WTC11 (cell line): ENCODE data around the gene CASP8. TPM values are rescaled to one million over a fixed set of nuclear protein-coding genes. Genes with fewer than 3 reads are reported as not detected.

Experiments
- ATAC-seq: fragments of 200-7000 bp; cut with Tn5 transposase; 2 replicates; pipeline ENCODE4 v1.10.0; 2021; ENCODE audit warnings: mild to moderate bottlenecking, moderate library complexity
- CTCF ChIA-PET: fragments of 300-600 bp; sonication (Branson Sonifier 250); formaldehyde crosslinking; loops from one replicate; lab custom pipeline; 2021; ENCODE audit warnings: antibody characterized with exemption; lab: Charles Lee
- POLR2A ChIA-PET: fragments of 350-600 bp; sonication (Branson Sonifier 250); formaldehyde crosslinking; loops from one replicate; lab custom pipeline; 2021; ENCODE audit warnings: antibody characterized with exemption; lab: Charles Lee
- DNase-seq: peaks from one replicate; pipeline ENCODE4 v3.0.0; 2021; ENCODE audit warnings: low spot score
- H3K27ac Mint-ChIP-seq: 2 replicates; pipeline ENCODE4 v1.8.0; 2021; ENCODE audit warnings: mixed read lengths
- H3K27me3 Mint-ChIP-seq: 2 replicates; pipeline ENCODE4 v1.8.0; 2021; ENCODE audit warnings: low read depth, mild to moderate bottlenecking, moderate library complexity, mixed read lengths
- H3K36me3 Mint-ChIP-seq: 2 replicates; pipeline ENCODE4 v1.8.0; 2021; ENCODE audit warnings: mixed read lengths
- H3K4me1 Mint-ChIP-seq: 2 replicates; pipeline ENCODE4 v1.8.0; 2022; ENCODE audit warnings: mixed read lengths
- H3K4me3 Mint-ChIP-seq: 2 replicates; pipeline ENCODE4 v1.8.0; 2021; ENCODE audit warnings: mild to moderate bottlenecking, moderate library complexity, mixed read lengths
- H3K9me3 Mint-ChIP-seq: 2 replicates; pipeline ENCODE4 v1.8.0; 2021; ENCODE audit warnings: mixed read lengths
- ARID4B ChIP-seq: sonication (generic); formaldehyde crosslinking; IDR thresholded peaks from 2 replicates; pipeline ENCODE4 v1.8.0; 2023; ENCODE audit warnings: missing genetic modification reagents, mild to moderate bottlenecking, borderline replicate concordance
- EMX1 ChIP-seq: fragments of 250-450 bp; sonication (Bioruptor Pico); IDR thresholded peaks from 2 replicates; pipeline ENCODE4 v1.8.0; 2021; ENCODE audit warnings: mild to moderate bottlenecking
- FOXP1 ChIP-seq: sonication (generic); formaldehyde crosslinking; IDR thresholded peaks from 2 replicates; pipeline ENCODE4 v1.8.0; 2022; ENCODE audit warnings: missing genetic modification reagents, mild to moderate bottlenecking, moderate library complexity, borderline replicate concordance
- IRF2 ChIP-seq: sonication (generic); formaldehyde crosslinking; IDR thresholded peaks from 2 replicates; pipeline ENCODE4 v1.8.0; 2022; ENCODE audit warnings: low read depth, missing genetic modification reagents, borderline replicate concordance
- KAT7 ChIP-seq: sonication (generic); formaldehyde crosslinking; IDR thresholded peaks from 2 replicates; pipeline ENCODE4 v1.8.1; 2023; ENCODE audit warnings: missing genetic modification reagents, mild to moderate bottlenecking, borderline replicate concordance
- NFE2L1 ChIP-seq: sonication (generic); formaldehyde crosslinking; IDR thresholded peaks from 2 replicates; pipeline ENCODE4 v1.8.1; 2023; ENCODE audit warnings: missing genetic modification reagents
- PRDM15 ChIP-seq: sonication (generic); formaldehyde crosslinking; IDR thresholded peaks from 2 replicates; pipeline ENCODE4 v1.8.0; 2022; ENCODE audit warnings: missing genetic modification reagents
- STAT6 ChIP-seq: sonication (generic); formaldehyde crosslinking; conservative IDR thresholded peaks from 2 replicates; pipeline ENCODE4 v1.8.1; 2023; ENCODE audit warnings: mild to moderate bottlenecking, low read depth, missing genetic modification reagents, moderate library complexity
- TP53 ChIP-seq: sonication (generic); formaldehyde crosslinking; IDR thresholded peaks from 2 replicates; pipeline ENCODE4 v1.8.1; 2023; ENCODE audit warnings: mild to moderate bottlenecking, missing genetic modification reagents
- USF1 ChIP-seq: sonication (generic); formaldehyde crosslinking; IDR thresholded peaks from 2 replicates; pipeline ENCODE4 v1.8.0; 2022; ENCODE audit warnings: mild to moderate bottlenecking, missing genetic modification reagents
- ZNF121 ChIP-seq: sonication (generic); formaldehyde crosslinking; IDR thresholded peaks from 2 replicates; pipeline ENCODE4 v1.8.0; 2023; ENCODE audit warnings: missing genetic modification reagents
- ZNF138 ChIP-seq: sonication (generic); formaldehyde crosslinking; conservative IDR thresholded peaks from 2 replicates; pipeline ENCODE4 v1.8.1; 2022; ENCODE audit warnings: mild to moderate bottlenecking, moderate library complexity, missing genetic modification reagents
- ZNF396 ChIP-seq: fragments of 250-450 bp; sonication (Bioruptor Pico); IDR thresholded peaks from 2 replicates; pipeline ENCODE4 v1.8.0; 2021; ENCODE audit warnings: mild to moderate bottlenecking, moderate library complexity, borderline replicate concordance
- ZNF671 ChIP-seq: fragments of 250-450 bp; sonication (Bioruptor Pico); IDR thresholded peaks from 2 replicates; pipeline ENCODE4 v1.8.0; 2021; ENCODE audit warnings: mild to moderate bottlenecking
- total RNA-seq: library from RNA; stranded (reverse); gene quantifications from 3 replicates; pipeline ENCODE4 v1.2.3, GENCODE V29; 2021
- TF ChIP-seq, protein P1 (sequence below): sonication (generic); formaldehyde crosslinking; IDR thresholded peaks from 2 replicates; pipeline ENCODE4 v1.8.1; 2023; ENCODE audit warnings: mild to moderate bottlenecking, missing genetic modification reagents
- TF ChIP-seq, protein P2 (sequence below): sonication (generic); formaldehyde crosslinking; IDR thresholded peaks from 2 replicates; pipeline ENCODE4 v1.8.0; 2023; ENCODE audit warnings: mild to moderate bottlenecking, missing genetic modification reagents

The CASP8 gene
- total RNA-seq, 1 experiment from 2014 or later, result 4.4 TPM

DNA sequence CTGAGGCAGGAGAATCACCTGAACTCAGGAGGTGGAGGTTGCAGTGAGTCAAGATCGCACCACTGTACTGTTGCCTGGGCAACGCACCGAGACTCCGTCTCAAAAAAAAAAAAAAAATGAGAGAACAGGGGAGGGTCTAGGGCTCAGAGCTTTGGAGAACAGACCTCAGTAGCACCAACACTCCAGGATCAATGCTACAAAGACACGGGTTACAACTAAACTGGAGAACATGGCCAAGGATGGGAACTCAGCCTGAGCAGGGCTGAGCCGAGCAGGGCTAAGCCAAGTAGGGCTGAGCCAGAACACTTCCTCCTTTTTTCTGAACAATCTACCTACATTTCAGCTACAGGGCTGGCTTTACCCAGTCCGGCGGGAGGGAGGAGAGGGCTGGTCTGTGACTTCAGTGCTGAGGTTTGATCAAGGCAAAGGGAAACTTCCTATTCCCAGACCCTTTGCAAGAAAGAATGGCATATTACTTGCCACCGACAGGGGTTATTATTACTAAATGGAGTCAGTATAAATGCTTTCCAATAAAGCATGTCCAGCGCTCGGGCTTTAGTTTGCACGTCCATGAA, 2.9 kb upstream of the CASP8 start:
- ATAC-seq (peak; percentile 15), DNase-seq (no peak)
- TF ChIP-seq STAT6 (CRISPR knock-in tag) (no peak), EMX1 (CRISPR knock-in tag) (no peak), USF1 (CRISPR knock-in tag) (no peak), TP53 (CRISPR knock-in tag) (no peak), KAT7 (CRISPR knock-in tag) (no peak)
- TF ChIP-seq, protein P1, sequence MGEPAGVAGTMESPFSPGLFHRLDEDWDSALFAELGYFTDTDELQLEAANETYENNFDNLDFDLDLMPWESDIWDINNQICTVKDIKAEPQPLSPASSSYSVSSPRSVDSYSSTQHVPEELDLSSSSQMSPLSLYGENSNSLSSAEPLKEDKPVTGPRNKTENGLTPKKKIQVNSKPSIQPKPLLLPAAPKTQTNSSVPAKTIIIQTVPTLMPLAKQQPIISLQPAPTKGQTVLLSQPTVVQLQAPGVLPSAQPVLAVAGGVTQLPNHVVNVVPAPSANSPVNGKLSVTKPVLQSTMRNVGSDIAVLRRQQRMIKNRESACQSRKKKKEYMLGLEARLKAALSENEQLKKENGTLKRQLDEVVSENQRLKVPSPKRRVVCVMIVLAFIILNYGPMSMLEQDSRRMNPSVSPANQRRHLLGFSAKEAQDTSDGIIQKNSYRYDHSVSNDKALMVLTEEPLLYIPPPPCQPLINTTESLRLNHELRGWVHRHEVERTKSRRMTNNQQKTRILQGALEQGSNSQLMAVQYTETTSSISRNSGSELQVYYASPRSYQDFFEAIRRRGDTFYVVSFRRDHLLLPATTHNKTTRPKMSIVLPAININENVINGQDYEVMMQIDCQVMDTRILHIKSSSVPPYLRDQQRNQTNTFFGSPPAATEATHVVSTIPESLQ (CRISPR knock-in tag), result no peak
- CTCF ChIA-PET, result interaction anchor here (1.4 kb wide), 1 partner anchor 24 kb away, joined by 3 read pairs; no protein-coding TSS in a partner anchor
- Mint-ChIP-seq H3K27me3 (no peaks in the 10 kb centered on the region), H3K27ac (peak overlapping the region; percentile 47; the same call in 1 of the 2 replicates), H3K9me3 (no peaks in the 10 kb centered on the region), H3K4me1 (peaks cover 33% of the 10 kb centered on the region), H3K36me3 (no peaks in the 10 kb centered on the region), H3K4me3 (peak overlapping the region; percentile 56; the same call in 1 of the 2 replicates)
- POLR2A ChIA-PET, result no interaction called here

- DNase-seq, result no peak
- Mint-ChIP-seq H3K27ac (peak overlapping the region; percentile 65), H3K4me1 (peaks cover 33% of the 10 kb centered on the region), H3K27me3 (no peaks in the 10 kb centered on the region), H3K4me3 (peak overlapping the region; percentile 56), H3K36me3 (no peaks in the 10 kb centered on the region), H3K9me3 (no peaks in the 10 kb centered on the region)
- ChIA-PET POLR2A (no interaction called here), CTCF (interaction anchor here (1.5 kb wide), 1 partner anchor 26 kb away, joined by 3 read pairs; no protein-coding TSS in a partner anchor)
- peak; percentile 15 for ATAC-seq
- TF ChIP-seq IRF2 (no peak), PRDM15 (CRISPR knock-in tag) (no peak), ZNF396 (CRISPR knock-in tag) (no peak), FOXP1 (no peak), ZNF671 (CRISPR knock-in tag) (no peak), ZNF121 (CRISPR knock-in tag) (no peak), NFE2L1 (no peak), ARID4B (CRISPR knock-in tag) (no peak), ZNF138 (no peak)
- TF ChIP-seq, protein P2, sequence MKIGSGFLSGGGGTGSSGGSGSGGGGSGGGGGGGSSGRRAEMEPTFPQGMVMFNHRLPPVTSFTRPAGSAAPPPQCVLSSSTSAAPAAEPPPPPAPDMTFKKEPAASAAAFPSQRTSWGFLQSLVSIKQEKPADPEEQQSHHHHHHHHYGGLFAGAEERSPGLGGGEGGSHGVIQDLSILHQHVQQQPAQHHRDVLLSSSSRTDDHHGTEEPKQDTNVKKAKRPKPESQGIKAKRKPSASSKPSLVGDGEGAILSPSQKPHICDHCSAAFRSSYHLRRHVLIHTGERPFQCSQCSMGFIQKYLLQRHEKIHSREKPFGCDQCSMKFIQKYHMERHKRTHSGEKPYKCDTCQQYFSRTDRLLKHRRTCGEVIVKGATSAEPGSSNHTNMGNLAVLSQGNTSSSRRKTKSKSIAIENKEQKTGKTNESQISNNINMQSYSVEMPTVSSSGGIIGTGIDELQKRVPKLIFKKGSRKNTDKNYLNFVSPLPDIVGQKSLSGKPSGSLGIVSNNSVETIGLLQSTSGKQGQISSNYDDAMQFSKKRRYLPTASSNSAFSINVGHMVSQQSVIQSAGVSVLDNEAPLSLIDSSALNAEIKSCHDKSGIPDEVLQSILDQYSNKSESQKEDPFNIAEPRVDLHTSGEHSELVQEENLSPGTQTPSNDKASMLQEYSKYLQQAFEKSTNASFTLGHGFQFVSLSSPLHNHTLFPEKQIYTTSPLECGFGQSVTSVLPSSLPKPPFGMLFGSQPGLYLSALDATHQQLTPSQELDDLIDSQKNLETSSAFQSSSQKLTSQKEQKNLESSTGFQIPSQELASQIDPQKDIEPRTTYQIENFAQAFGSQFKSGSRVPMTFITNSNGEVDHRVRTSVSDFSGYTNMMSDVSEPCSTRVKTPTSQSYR (CRISPR knock-in tag), result no peak
Measured at GRCh38 chr2:201257956-201258665, 2.2 kb upstream of the CASP8 start.
